A549 (cell line): ENCODE results near the gene DISP3.

Experiments used
- CEBPB ChIP-seq, 2 experiments: fragments of >200 bp in 1 of 2; sonication (Bioruptor Twin) in 1 of 2; formaldehyde crosslinking in 1 of 2; IDR thresholded peaks; 2 replicates each; pipeline ENCODE4 v1.6.1; 2012 to 2016
- CTCF ChIP-seq: fragments of >200 bp; sonication (Bioruptor Twin); formaldehyde crosslinking; IDR thresholded peaks from 3 replicates; pipeline ENCODE4 v1.5.1; 2016

GRCh38 chr1:11473491-11474034 lies 5.4 kb upstream of the DISP3 start:
- TF ChIP-seq CEBPB (IDR thresholded peaks at IDR 0.05): no peak
- TF ChIP-seq CTCF: no peak
